ENCODE data around the gene PGLYRP1.

Gene PGLYRP1

GRCh38 chr19:46022061-46022430 is 807 bp downstream of the PGLYRP1 start:
- DNase-seq (ENCODE audit: extremely low read depth, low read depth): no peak
- no peak overlapping the region for H3K4me3 ChIP-seq (replicated peaks; ENCODE audit: low read depth, low read length)
- TF ChIP-seq CTCF (IDR thresholded peaks at IDR 0.05; ENCODE audit: low read depth, low read length, missing control alignments): no peak

DNA sequence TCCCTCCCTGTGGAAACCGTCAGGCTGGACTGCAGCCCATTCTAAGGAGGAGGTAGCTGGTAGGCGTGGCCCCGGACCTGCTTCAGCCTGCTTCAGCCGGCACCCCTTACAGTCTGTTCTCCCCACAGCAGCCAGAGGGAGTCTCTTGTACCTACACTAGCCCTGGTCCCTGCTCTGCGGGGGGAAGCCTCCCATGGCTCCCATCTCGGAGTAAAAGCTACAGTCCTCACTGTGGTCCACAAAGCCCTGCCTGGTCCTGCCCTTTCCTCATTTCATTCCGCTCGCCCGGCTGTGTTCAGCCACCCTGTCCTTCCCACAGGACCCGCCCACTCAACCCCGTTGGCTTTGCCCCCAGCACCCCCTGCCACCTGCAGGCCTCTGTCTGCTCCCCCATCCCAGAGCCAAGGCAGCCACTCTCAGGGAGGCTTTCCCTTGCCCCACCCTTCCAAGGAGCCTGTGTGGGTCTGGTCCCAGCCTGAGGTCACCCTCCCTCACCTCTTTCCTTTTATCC is 1.3 kb downstream of the PGLYRP1 start:
- TF ChIP-seq CTCF (IDR thresholded peaks at IDR 0.05; ENCODE audit: low read depth, low read length, missing control alignments): no peak
- H3K4me3 ChIP-seq (replicated peaks; ENCODE audit: low read depth, low read length): no peak overlapping the region
- DNase-seq (ENCODE audit: extremely low read depth, low read depth): no peak

GRCh38 chr19:46020819-46021125 is 2.1 kb downstream of the PGLYRP1 start:
- no peak overlapping the region for H3K4me3 ChIP-seq (replicated peaks; ENCODE audit: low read depth, low read length)
- no peak for DNase-seq (ENCODE audit: extremely low read depth, low read depth)
- TF ChIP-seq CTCF (IDR thresholded peaks at IDR 0.05; ENCODE audit: low read depth, low read length, missing control alignments): no peak

DNA sequence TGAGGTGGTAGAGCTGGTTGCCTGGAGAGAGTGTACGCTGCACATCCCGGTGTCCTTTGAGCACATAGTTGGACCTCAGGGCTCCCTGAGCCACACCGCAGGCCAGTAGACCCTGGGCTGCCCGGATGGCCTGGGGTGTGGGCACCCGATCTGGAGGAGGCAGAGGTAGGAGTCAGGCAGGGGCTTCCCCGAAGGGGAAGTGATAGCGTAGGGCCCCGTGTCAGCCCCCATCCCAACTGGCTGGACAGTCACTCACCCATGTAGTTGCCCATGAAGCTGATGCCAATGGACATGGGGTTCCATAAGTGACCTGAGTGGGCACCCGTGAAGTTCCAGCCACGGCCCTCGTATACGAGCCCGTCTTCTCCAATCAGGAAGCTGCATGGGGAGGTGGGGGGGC is 3.6 kb downstream of the PGLYRP1 start:
- no peak overlapping the region for H3K4me3 ChIP-seq (replicated peaks; ENCODE audit: low read depth, low read length)
- TF ChIP-seq CTCF (IDR thresholded peaks at IDR 0.05; ENCODE audit: low read depth, low read length, missing control alignments): no peak
- no peak for DNase-seq (ENCODE audit: extremely low read depth, low read depth)

DNA sequence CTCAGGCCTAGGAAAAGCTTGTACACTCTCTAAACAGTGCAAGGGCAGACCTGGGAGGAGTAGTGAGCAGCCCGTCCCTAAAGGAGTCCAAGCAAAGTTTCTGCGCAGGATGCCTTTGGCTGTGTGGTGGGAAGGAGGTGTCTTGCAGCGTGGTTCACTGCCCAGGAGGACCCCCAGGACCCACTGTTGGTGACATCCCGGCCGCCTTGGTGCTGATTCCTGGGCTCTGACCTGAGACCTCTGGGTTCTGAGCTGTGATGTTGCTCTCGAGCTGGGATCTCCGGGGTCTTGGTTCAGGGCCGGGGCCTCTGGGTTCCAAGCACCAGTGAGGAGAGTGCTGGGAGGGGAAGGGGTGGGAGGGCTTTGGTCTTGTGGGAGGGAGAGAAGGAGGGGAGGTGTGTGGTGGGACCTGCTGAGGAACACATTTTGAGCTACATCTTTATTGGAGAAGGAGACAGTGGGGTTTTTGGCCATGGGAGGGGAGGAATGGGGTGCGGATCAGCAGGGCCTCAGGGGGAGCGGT is 4.1 kb downstream of the PGLYRP1 start:
- no peak for TF ChIP-seq CTCF (IDR thresholded peaks at IDR 0.05; ENCODE audit: low read depth, low read length, missing control alignments)
- DNase-seq (ENCODE audit: extremely low read depth, low read depth): no peak
- H3K4me3 ChIP-seq (replicated peaks; ENCODE audit: low read depth, low read length): no peak overlapping the region

- DNase-seq (ENCODE audit: extremely low read depth, low read depth): no peak
- TF ChIP-seq CTCF (IDR thresholded peaks at IDR 0.05; ENCODE audit: low read depth, low read length, missing control alignments): no peak
- H3K4me3 ChIP-seq (replicated peaks; ENCODE audit: low read depth, low read length): no peak overlapping the region
These were observed 4.8 kb downstream of the PGLYRP1 start for GRCh38 chr19:46017874-46018675.

DNA sequence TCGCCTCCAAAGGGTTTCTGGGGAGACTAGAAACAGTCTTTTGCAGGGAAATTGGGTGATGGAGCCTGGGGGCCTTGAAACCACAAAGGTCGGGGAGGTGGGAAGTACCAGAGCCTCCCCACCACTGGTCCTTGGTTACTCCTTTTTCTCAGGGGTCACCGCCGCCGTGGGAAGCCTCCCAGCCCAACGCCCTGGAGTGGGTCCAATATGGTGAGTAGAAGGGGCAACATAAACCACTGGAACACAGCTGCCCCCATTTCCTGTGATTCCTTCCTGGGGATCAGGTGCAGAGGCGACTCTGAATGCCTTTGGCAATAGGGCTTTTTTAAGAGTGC is 5.8 kb downstream of the PGLYRP1 start:
- no peak for TF ChIP-seq CTCF (IDR thresholded peaks at IDR 0.05; ENCODE audit: low read depth, low read length, missing control alignments)
- no peak overlapping the region for H3K4me3 ChIP-seq (replicated peaks; ENCODE audit: low read depth, low read length)
- DNase-seq (ENCODE audit: extremely low read depth, low read depth): no peak

All from HFF-Myc (cell line).